HG03064 (cell line): ENCODE measurements around the gene PCDHA5.
"Not testable (repeated sequence)": the region's sequence is repeated elsewhere in the genome, so short reads cannot be mapped to it uniquely, and the experiment has no call there.

Experiments used
- ATAC-seq: cut with Tn5 transposase; IDR thresholded peaks from one replicate; pipeline ENCODE4 v1.9.1; 2021; ENCODE audit warnings: low read depth; ENCODE audit not compliant: unreplicated experiment

Gene PCDHA5

DNA sequence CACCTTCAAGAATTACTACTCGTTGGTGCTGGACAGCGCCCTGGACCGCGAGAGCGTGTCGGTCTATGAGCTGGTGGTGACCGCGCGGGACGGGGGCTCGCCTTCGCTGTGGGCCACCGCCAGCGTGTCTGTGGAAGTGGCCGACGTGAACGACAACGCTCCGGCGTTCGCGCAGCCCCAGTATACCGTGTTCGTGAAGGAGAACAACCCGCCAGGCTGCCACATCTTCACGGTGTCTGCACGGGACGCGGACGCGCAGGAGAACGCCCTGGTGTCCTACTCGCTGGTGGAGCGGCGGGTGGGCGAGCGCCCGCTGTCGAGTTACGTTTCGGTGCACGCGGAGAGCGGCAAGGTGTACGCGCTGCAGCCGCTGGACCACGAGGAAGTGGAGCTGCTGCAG is 1.6 kb downstream of the PCDHA5 start:
- ATAC-seq: not testable (repeated sequence)

DNA sequence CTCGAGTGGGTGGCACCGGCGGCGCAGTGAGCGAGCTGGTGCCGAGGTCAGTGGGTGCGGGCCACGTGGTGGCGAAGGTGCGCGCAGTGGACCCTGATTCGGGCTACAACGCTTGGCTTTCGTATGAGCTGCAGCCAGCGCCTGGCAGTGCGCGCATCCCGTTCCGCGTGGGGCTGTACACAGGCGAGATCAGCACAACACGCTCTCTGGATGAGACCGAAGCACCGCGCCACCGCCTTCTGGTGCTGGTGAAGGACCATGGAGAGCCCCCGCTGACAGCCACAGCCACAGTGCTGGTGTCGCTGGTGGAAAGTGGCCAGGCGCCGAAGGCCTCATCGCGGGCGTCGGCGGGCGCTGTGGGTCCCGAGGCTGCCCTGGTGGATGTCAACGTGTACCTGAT is 2.1 kb downstream of the PCDHA5 start:
- no peak for ATAC-seq

DNA sequence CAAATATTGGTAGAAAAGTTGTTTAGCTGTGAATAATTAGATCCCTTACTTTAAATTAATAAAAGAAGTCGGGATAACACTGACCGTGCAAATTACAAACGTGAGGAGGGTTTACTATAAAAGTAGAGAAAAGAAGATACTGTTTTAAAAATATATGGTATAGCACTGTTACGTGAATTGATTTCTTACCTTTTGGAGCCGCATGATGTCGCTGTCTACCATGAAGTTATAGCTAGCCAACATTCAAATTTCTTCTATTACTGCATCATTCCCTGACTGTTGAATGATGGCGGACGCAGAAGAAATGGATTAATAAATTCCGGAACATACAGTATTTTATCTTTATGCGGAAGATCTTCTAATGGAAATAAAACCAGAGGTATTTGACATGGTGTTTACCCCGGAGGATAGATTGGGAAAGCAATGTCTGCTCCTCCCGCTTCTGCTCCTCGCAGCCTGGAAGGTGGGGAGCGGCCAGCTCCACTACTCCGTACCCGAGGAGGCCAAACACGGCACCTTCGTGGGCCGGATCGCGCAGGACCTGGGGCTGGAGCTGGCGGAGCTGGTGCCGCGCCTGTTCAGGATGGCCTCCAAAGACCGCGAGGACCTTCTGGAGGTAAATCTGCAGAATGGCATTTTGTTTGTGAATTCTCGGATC is 6.4 kb downstream of the PCDHA5 start, which contains the start of gene PCDHA6:
PCDHA6 (plus strand) TSS at position 257 of the 658 bp plus-strand sequence; CDS start at position 389, 132 bp downstream.
- ATAC-seq: no peak

DNA sequence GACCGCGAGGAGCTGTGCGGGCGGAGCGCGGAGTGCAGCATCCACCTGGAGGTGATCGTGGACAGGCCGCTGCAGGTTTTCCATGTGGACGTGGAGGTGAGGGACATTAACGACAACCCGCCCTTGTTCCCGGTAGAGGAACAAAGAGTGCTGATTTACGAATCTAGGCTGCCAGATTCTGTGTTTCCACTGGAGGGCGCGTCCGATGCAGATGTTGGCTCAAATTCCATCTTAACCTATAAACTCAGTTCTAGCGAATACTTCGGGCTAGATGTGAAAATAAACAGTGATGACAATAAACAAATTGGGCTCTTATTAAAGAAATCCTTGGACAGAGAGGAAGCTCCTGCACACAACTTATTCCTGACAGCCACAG is 6.9 kb downstream of the PCDHA5 start:
- ATAC-seq: no peak

DNA sequence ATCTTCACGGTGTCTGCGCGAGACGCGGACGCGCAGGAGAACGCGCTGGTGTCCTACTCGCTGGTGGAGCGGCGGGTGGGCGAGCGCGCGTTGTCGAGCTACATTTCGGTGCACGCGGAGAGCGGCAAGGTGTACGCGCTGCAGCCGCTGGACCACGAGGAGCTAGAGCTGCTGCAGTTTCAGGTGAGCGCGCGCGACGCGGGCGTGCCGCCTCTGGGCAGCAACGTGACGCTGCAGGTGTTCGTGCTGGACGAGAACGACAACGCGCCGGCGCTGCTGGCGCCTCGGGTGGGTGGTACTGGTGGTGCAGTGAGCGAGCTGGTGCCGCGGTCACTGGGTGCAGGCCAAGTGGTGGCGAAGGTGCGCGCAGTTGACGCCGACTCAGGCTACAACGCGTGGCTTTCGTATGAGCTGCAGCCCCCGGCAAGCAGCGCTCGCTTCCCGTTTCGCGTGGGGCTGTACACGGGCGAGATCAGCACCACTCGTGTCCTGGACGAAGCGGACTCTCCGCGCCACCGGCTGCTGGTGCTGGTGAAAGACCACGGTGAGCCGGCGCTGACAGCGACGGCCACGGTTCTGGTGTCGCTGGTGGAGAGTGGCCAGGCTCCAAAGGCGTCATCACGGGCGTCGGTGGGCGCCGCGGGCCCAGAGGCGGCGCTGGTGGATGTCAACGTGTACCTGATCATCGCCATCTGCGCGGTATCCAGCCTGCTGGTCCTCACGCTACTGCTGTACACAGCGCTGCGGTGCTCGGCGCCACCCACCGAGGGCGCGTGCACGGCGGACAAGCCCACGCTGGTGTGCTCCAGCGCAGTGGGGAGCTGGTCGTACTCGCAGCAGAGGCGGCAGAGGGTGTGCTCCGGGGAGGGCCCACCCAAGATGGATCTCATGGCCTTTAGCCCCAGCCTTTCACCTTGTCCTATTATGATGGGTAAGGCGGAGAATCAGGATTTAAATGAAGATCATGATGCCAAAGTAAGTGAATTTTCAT is 8.4 kb downstream of the PCDHA5 start:
- ATAC-seq: not testable (repeated sequence)

DNA sequence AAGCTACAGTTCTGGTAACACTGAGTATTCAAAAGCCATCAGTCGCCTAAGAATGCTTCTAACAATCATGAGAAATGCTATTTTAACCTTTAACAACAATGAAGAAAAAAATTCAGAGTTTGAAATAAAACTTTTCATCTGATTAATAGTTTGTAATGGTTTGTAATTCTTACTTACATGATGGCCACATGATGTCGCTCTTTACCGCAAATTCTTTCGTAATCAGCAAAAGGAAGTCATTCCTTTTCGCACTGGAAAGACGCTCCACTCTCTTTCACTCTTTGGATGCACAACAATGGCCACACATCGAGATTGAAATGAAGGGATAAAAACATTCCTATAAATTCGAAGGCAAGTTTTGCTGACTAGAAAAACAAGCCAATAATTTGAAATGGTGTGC is 12.6 kb downstream of the PCDHA5 start, which contains the start of gene PCDHA7:
PCDHA7 (plus strand) TSS at position 277 of the 400 bp plus-strand sequence; CDS start at position 392, 115 bp downstream.
- no peak for ATAC-seq

DNA sequence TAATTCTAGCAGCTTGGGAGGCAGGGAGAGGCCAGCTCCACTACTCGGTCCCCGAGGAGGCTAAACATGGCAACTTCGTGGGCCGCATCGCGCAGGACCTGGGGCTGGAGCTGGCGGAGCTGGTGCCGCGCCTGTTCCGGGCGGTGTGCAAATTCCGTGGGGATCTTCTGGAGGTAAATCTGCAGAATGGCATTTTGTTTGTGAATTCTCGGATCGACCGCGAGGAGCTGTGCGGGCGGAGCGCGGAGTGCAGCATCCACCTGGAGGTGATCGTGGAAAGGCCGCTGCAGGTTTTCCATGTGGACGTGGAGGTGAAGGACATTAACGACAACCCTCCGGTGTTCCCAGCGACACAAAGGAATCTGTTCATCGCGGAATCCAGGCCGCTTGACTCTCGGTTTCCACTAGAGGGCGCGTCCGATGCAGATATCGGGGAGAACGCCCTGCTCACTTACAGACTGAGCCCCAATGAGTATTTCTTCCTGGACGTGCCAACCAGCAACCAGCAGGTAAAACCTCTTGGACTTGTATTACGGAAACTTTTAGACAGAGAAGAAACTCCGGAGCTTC is 13.1 kb downstream of the PCDHA5 start:
- ATAC-seq: not testable (repeated sequence)

DNA sequence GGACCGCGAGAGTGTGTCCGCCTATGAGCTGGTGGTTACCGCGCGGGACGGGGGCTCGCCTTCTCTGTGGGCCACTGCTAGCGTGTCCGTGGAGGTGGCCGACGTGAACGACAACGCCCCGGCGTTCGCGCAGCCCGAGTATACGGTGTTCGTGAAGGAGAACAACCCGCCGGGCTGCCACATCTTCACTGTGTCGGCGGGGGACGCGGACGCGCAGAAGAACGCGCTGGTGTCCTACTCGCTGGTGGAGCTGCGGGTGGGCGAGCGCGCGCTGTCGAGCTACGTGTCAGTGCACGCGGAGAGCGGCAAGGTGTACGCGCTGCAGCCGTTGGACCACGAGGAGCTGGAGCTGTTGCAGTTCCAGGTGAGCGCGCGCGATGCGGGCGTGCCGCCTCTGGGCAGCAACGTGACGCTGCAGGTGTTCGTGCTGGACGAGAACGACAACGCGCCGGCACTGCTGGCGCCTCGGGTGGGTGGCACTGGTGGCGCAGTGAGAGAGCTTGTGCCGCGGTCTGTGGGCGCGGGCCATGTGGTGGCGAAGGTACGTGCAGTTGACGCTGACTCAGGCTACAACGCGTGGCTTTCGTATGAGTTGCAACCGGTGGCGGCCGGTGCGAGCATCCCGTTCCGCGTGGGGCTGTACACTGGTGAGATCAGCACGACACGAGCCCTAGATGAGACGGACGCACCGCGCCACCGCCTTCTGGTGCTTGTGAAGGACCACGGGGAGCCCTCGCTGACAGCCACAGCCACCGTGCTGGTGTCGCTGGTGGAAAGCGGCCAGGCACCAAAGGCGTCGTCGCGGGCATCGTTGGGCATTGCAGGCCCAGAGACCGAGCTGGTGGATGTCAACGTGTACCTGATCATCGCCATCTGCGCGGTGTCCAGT is 14.5 kb downstream of the PCDHA5 start:
- no peak for ATAC-seq

DNA sequence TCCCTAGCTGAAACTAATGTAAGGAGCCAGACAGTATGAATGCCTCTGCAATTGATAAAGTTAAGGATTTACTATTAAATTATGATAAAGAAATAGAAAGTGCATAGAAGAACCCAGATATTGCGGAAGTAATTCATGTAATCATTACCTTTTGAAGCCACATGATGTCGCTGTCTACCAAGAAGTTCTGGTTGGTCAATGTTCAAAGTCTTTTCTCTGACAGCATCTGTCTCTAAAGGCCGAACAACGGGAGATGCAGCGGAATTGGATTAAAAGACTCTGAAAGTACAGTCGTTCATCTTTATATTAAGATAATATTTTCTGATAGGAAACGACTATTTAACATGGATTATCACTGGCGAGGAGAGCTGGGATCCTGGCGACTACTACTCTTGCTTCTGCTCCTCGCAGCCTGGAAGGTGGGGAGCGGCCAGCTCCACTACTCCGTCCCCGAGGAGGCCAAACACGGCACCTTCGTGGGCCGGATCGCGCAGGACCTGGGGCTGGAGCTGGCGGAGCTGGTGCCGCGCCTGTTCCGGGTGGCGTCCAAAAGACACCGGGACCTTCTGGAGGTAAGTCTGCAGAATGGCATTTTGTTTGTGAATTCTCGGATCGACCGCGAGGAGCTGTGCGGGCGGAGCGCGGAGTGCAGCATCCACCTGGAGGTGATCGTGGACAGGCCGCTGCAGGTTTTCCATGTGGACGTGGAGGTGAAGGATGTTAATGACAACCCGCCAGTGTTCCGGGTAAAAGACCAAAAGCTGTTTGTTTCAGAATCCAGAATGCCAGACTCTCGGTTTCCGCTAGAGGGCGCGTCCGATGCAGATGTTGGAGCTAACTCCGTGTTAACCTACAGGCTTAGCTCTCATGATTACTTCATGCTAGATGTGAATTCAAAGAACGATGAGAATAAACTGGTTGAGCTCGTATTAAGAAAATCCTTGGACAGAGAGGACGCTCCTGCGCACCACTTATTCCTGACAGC is 19.9 kb downstream of the PCDHA5 start, which contains the start of gene PCDHA8:
PCDHA8 (plus strand) TSS at position 210 of the 985 bp plus-strand sequence; CDS start at position 345, 135 bp downstream.
- ATAC-seq: no peak

DNA sequence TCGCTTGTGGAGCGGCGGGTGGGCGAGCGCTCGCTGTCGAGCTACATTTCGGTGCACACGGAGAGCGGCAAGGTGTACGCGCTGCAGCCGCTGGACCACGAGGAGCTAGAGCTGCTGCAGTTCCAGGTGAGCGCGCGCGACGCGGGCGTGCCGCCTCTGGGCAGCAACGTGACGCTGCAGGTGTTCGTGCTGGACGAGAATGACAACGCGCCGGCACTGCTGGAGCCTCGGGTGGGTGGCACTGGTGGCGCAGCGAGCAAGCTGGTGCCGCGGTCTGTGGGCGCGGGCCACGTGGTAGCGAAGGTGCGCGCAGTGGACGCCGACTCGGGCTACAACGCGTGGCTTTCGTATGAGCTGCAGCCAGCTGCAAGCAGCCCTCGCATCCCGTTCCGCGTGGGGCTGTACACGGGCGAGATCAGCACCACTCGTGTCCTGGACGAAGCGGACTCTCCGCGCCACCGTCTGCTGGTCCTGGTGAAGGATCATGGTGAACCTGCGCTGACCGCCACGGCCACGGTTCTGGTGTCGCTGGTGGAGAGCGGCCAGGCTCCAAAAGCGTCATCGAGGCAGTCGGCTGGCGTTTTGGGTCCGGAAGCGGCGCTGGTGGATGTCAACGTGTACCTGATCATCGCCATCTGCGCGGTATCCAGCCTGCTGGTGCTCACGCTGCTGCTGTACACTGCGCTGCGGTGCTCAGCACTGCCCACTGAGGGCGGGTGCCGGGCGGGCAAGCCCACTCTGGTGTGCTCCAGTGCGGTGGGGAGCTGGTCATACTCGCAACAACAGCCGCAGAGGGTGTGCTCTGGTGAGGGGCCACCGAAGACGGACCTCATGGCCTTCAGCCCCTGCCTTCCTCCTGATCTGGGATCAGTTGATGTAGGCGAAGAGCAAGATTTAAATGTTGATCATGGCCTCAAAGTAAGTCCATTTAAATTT is 21.7 kb downstream of the PCDHA5 start:
- no peak for ATAC-seq

DNA sequence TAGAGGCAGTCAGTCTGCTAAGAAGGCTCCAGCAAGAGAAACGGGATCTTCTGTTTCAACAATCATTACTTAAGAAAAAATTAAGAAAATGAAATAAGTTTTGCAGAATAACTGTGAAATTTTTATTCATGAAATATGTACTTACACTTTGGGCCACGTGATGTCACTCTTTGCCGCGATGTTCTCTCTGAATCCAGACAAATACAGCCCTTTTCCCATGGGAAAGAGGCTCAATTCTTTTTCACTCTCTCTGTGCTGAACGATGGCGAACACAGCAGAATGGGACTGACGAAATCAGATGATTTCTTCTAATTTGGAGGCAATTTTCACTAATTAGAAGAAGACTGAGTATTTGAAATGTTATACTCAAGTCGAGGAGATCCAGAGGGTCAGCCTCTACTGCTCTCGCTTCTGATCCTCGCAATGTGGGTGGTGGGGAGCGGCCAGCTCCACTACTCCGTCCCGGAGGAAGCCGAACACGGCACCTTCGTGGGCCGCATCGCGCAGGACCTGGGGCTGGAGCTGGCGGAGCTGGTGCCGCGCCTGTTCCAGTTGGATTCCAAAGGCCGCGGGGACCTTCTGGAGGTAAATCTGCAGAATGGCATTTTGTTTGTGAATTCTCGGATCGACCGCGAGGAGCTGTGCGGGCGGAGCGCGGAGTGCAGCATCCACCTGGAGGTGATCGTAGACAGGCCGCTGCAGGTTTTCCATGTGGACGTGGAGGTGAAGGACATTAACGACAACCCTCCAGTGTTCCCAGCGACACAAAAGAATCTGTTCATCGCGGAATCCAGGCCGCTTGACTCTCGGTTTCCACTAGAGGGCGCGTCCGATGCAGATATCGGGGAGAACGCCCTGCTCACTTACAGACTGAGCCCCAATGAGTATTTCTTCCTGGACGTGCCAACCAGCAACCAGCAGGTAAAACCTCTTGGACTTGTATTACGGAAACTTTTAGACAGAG is 27.0 kb downstream of the PCDHA5 start, which contains the start of gene PCDHA9:
PCDHA9 (plus strand) TSS at position 244 of the 964 bp plus-strand sequence; CDS start at position 358, 114 bp downstream.
- not testable (repeated sequence) for ATAC-seq

DNA sequence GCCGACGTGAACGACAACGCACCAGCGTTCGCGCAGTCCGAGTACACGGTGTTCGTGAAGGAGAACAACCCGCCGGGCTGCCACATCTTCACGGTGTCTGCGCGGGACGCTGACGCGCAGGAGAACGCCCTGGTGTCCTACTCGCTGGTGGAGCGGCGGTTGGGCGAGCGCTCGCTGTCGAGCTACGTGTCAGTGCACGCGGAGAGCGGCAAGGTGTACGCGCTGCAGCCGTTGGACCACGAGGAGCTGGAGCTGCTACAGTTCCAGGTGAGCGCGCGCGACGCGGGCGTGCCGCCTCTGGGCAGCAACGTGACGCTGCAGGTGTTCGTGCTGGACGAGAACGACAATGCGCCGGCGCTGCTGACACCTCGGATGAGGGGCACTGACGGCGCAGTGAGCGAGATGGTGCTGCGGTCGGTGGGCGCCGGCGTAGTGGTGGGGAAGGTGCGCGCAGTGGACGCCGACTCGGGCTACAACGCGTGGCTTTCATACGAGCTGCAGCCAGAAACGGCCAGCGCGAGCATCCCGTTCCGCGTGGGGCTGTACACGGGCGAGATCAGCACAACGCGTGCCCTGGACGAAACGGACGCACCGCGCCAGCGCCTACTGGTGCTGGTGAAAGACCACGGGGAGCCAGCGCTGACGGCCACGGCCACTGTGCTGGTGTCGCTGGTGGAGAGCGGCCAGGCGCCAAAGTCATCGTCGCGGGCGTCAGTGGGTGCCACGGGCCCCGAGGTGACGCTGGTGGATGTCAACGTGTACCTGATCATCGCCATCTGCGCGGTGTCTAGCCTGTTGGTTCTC is 28.6 kb downstream of the PCDHA5 start:
- ATAC-seq: not testable (repeated sequence)

DNA sequence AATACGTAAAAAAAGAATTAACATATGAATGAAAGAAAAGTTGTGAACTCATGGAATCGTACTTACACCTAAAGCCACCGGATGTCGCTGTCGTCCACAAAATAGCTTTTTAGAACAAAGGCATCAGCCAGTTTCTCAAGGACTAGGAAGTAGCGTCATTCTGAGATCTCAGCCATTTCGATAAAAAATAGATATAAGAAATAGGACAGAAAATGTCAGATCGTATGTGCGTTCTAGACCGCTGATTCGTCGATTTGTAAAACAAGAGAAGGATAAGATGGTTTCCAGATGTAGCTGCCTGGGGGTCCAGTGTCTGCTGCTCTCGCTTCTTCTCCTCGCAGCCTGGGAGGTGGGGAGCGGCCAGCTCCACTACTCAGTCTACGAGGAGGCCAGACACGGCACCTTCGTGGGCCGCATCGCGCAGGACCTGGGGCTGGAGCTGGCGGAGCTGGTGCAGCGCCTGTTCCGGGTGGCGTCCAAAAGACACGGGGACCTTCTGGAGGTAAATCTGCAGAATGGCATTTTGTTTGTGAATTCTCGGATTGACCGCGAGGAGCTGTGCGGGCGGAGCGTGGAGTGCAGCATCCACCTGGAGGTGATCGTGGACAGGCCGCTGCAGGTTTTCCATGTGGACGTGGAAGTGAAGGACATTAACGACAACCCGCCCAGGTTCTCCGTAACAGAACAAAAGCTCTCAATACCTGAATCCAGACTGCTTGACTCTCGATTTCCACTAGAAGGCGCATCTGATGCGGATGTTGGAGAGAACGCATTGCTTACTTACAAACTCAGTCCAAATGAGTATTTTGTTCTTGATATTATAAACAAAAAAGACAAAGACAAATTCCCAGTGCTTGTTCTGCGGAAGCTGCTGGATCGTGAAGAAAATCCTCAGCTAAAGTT is 34.6 kb downstream of the PCDHA5 start, which contains the start of gene PCDHA10:
PCDHA10 (plus strand) TSS at position 126 of the 903 bp plus-strand sequence; CDS start at position 278, 152 bp downstream.
- ATAC-seq: no peak

DNA sequence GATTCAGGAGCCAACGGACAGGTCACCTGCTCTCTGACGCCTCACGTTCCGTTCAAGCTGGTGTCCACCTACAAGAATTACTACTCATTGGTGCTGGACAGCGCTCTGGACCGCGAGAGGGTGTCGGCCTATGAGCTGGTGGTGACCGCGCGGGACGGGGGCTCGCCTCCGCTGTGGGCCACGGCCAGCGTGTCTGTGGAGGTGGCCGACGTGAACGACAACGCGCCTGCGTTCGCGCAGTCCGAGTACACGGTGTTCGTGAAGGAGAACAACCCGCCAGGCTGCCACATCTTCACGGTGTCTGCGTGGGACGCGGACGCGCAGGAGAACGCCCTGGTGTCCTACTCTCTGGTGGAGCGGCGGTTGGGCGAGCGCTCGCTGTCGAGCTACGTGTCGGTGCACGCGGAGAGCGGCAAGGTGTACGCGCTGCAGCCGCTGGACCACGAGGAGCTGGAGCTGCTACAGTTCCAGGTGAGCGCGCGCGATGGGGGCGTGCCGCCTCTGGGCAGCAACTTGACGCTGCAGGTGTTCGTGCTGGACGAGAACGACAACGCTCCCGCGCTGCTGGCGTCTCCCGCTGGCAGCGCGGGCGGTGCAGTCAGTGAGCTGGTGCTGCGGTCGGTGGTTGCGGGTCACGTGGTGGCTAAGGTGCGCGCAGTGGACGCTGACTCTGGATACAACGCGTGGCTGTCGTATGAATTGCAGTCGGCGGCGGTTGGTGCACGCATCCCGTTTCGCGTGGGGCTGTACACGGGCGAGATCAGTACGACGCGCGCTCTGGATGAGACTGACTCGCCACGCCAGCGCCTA is 36.0 kb downstream of the PCDHA5 start:
- ATAC-seq: no peak
